ENCODE measurements around the gene TBC1D16.
A peak's percentile ranks its signal among the peaks of the same experiment; 100 is the strongest.

TBC1D16 gene, protein sequence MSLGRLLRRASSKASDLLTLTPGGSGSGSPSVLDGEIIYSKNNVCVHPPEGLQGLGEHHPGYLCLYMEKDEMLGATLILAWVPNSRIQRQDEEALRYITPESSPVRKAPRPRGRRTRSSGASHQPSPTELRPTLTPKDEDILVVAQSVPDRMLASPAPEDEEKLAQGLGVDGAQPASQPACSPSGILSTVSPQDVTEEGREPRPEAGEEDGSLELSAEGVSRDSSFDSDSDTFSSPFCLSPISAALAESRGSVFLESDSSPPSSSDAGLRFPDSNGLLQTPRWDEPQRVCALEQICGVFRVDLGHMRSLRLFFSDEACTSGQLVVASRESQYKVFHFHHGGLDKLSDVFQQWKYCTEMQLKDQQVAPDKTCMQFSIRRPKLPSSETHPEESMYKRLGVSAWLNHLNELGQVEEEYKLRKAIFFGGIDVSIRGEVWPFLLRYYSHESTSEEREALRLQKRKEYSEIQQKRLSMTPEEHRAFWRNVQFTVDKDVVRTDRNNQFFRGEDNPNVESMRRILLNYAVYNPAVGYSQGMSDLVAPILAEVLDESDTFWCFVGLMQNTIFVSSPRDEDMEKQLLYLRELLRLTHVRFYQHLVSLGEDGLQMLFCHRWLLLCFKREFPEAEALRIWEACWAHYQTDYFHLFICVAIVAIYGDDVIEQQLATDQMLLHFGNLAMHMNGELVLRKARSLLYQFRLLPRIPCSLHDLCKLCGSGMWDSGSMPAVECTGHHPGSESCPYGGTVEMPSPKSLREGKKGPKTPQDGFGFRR

GRCh38 chr17:80035687-80035936 lies at the start of gene TBC1D16:
Gene TBC1D16, minus strand, starts transcription at chr17:80035872. Its CDS starts 22,325 bp downstream, at chr17:80013547.
- DNase-seq, result no peak

DNA sequence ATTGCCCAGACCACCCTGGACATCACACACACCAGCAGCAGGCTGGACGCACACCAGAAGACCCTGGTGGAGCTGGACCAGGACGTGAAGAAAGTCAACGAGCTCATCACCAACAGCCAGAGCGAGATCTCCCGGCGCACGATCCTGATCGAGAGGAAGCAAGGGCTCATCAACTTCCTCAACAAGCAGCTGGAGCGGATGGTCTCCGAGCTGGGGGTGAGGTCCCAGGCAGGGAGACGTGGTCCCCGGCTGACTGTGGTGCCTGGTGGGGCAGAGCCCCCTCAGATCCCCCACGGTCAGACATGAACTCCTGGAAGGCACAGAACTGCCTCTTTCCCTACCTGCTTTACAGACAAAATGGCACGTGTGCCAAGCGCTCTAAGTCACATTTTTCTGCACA lies 49.1 kb upstream of the TBC1D16 start:
- no peak for DNase-seq

DNA sequence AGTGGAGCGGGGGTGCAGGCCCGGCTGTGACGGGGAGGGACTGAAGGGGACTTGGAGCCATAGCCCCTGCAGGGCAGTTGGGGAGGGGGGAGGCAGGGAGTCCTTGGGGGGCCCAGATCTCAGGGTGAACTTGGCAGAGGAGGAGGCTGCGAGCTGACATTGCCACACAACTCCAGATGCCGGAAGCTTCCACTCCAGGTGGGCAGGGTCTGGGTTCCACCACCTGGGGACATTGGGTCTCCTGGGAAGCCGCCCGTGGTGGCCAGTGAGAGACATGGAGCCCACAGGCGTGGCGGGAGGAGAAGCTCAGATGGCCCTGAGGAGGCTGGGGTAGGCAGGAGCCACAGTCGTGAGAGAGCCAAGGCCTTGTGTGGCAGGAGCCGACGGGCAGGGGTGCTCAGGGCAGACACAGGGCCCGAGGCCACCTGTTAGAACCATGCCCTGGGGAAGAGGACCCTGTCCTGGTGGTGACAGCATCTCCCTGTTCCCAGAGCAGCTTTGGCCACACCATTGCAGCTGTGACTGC lies 47.5 kb upstream of the TBC1D16 start:
- no peak for DNase-seq

GRCh38 chr17:80082403-80083135 lies 46.9 kb upstream of the TBC1D16 start:
- peak; percentile 32 for DNase-seq

DNA sequence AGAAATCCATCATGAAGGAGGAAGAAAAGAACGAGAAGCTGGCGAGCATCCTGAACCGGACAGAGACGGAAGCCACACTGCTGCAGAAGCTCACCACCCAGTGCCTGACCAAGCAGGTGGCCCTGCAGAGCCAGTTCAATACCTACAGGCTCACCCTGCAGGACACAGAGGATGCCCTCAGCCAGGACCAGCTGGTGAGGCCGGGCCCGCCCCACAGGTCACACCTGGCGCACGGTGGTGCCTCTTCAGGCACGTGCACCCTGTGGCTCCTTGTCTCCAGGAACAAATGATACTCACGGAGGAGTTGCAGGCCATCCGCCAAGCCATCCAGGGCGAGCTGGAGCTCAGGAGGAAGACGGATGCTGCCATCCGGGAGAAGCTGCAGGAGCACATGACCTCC lies 45.9 kb upstream of the TBC1D16 start:
- no peak for DNase-seq

DNA sequence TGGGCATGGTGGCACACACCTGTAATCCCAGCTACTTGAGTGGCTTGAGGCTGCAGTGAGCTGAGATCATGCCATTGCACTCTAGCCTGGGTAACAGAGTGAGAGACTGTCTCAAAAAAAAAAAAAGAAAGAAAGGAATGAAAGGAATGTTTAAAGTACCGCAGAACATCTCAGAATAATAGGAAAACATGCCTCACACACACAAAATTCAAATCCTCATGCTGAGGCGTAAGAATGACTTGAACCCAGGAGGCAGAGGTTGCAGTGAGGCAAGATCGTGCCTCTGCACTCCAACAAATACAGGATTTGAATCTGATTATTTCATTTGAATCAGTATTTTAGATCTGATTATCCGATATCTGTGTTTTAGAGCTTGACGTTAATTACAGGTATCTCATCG lies 44.4 kb upstream of the TBC1D16 start:
- DNase-seq, result no peak

DNA sequence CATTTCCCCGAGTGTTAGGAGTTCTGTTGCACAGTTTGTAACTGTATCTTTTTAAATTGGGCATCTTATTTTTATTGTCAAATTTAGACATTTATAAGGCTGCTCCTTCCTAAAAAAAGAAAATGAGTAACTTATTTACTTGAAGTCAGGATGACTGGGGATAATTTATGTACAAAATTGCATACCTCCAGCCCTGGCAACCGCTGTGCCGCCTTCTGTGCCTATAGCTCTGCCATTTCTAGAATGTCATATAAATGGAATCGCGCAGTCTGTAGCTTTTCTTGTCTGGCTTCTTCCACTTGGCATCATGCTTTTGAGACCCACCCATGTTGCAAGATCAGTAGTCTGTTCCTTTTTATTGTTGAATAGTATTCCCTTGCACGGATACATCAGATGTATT lies 36.7 kb upstream of the TBC1D16 start:
- no peak for DNase-seq

DNA sequence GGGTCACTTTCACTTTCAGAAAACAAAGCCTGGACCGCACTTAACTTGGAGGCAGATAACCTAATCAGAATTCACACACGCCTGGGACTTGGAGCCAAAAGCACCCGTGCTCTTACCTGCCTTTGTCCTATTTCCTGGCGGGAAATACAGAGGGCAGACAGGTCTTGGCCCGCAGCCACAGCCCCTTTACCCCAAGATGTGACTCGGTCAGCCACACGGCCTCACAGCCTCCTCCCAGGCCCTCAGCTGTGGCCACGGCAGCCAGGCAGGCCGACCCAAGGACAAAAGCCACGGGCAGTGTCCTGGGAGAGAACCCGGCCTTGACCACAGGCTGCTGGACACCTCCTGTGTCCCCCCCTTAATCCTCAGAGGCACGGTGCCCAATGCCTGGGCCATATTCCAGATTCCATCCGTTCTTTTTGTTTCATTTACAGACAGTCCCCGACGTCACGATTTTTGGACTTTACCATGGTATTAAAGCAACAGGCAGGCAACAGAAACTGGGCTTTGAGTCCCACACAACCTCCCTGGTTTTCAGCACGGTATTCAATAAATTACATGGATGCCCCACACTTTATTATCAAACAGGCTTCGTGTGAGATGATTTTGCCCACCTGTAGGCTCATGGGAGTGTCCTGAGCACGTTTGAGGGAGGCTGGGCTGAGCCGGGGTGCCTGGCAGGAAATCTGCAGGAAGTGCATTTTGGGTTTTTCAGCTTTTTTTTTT lies 35.6 kb upstream of the TBC1D16 start:
- DNase-seq, result no peak

DNA sequence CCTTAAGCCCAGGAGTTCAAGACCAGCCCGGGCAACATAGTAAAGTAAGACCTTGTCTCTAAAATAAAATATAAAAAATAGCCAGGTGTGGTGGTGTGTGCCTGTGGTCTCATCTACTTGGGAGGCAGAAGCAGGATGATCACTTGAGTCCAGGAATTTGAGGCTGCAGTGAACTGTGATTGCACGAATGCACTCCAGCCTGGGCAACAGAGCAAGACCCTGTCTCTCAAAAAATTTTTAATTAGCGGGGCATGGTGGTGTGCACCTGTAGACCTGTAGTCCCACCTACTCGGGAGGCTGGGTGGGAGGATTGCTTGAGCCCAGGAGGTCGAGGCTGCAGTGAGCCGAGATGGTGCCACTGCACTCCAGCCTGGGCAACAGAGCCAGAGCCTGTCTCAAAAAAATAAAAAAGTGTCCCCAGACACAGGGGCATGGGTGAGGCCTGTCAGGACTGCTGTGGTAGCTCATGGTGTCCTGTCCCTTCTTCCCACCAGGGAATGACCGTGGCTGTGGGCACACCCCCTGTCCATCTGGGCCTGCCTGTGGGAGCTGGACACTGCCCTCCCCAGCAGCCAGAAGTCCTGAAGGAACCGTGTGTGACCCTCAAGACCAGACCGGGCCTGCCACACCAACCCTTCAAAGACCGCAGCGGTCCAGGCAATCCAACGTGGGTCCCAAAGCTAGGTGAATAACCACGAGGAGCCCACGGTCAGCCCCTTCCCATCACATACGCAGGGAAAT lies 34.9 kb upstream of the TBC1D16 start:
- DNase-seq, result no peak

GRCh38 chr17:80068301-80069222 lies 32.9 kb upstream of the TBC1D16 start:
- no peak for DNase-seq

GRCh38 chr17:80067393-80067986 lies 31.8 kb upstream of the TBC1D16 start:
- DNase-seq, result no peak

- no peak for DNase-seq
These were observed 30.0 kb upstream of the TBC1D16 start for GRCh38 chr17:80065478-80066170.

- no peak for DNase-seq
These were observed 29.0 kb upstream of the TBC1D16 start for GRCh38 chr17:80064696-80065095.

GRCh38 chr17:80063830-80064585 lies 28.3 kb upstream of the TBC1D16 start:
- peak; percentile 17 for DNase-seq

- DNase-seq, result no peak
These were observed 25.7 kb upstream of the TBC1D16 start for GRCh38 chr17:80061421-80061820.

DNA sequence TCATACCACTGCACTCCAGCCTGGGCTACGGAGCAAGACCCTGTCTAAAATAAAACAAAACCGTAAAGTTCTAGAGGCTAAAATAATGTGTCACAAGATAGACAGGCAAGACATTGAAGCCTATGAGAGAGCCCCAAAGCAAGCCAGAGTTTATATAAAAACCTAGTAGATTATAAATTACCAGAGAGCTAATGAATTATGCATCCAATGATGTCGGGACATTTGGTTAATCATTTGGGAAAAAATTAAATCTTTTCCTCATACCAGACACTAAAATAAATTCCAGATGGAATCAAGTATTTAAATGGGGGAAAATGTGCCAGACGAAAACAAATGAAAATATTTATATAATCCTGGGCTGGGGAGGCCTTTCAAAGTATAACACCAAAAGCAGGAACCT lies 25.0 kb upstream of the TBC1D16 start:
- DNase-seq, result no peak

GRCh38 chr17:80058311-80058955 lies 22.8 kb upstream of the TBC1D16 start:
- no peak for DNase-seq

GRCh38 chr17:80055597-80055996 lies 19.9 kb upstream of the TBC1D16 start:
- DNase-seq, result no peak

DNA sequence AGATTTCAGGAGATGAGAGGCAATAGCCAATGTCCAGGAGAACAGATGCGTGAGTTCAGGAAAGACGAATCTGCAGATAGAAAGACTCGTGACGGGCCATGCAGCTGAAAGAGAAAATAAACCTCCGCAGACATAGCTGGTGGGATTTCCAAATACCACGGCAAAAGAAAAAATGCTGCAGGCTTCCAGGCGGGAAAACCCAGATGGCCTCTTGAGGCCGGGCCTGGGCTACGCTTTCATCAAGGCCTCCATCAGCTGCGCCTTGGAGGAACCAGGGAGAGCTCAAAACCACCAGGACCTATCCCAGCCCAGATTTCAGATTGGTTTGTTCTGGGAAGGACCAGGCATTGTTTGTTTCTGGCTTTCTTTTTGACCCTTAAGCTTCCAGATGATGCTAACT lies 17.4 kb upstream of the TBC1D16 start:
- no peak for DNase-seq

Data from T1000 (cell line).